ENCODE data around the gene PSMD13.
"Not testable (repeated sequence)": the region's sequence is repeated elsewhere in the genome, so short reads cannot be mapped to it uniquely, and the experiment has no call there.

PSMD13 gene

DNA sequence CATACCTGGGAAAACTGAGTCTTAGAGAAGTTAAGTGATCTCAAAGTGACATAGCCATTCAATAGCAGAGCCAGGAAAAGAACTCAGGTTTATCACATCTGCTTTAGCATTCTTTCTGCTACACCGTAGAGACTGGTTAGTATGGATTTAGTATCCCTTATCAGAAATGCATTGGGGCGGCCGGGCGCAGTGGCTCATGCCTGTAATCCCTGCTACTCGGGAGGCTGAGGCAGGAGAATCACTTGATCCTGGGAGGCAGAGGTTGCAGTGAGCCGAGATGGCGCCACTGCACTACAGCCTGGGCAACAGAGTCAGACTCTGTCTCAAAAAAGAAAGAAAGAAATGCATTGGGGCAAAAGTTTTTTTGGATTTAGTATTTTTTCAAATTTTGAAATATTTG, 1.6 kb downstream of the PSMD13 start:
- Histone ChIP-seq H3K9ac (ENCODE audit: low read depth, low read length) (peak overlapping the region; percentile 96), H3K4me2 (ENCODE audit: low read length) (peak overlapping the region; percentile 99), H3K36me3 (ENCODE audit: insufficient read depth, low read length) (peaks cover 30% of the 10 kb centered on the region), H3K4me1 (ENCODE audit: control insufficient read depth, insufficient read depth, low read length) (peaks cover 15% of the 10 kb centered on the region)
- H3K9me3 ChIP-seq (replicated peaks; ENCODE audit: low read length); H3K27me3 ChIP-seq (ENCODE audit: control insufficient read depth, insufficient read depth, low read length); H3K4me3 ChIP-seq (ENCODE audit: low read length): not testable (repeated sequence)

- Histone ChIP-seq H3K9me3 (replicated peaks; ENCODE audit: low read length) (no peaks in the 10 kb centered on the region), H3K4me1 (ENCODE audit: control insufficient read depth, insufficient read depth, low read length) (peaks cover 12% of the 10 kb centered on the region), H3K4me2 (ENCODE audit: low read length) (no peak overlapping the region), H3K27me3 (ENCODE audit: control insufficient read depth, insufficient read depth, low read length) (no peaks in the 10 kb centered on the region), H3K36me3 (ENCODE audit: insufficient read depth, low read length) (peaks cover 47% of the 10 kb centered on the region), H3K9ac (ENCODE audit: low read depth, low read length) (no peak overlapping the region), H3K4me3 (ENCODE audit: low read length) (no peak overlapping the region)
These were observed 3.5 kb downstream of the PSMD13 start for GRCh38 chr11:240315-240714.

DNA sequence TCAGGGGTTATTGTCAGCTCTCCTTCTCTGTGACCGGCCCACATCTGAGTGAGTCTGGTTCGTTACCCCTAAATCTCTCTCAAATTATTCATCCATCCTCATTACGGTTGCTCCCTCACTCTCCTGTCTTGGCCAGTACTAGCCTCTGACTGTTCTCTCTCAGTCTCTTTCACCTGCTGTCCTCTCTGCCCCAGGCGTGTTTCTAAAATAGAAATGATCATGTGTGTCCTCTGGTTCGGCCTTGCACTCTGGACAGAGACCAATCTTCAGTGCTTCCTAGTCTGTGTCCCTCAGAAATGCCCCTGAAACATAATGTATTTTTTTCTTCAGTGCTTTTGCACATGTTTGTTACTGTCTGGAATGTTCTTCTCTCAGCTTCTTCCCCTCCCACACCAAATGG, 4.9 kb downstream of the PSMD13 start:
- H3K4me1 ChIP-seq (ENCODE audit: control insufficient read depth, insufficient read depth, low read length), result peaks cover 8% of the 10 kb centered on the region
- no peak overlapping the region for H3K4me2 ChIP-seq (ENCODE audit: low read length)
- H3K9me3 ChIP-seq (replicated peaks; ENCODE audit: low read length), result no peaks in the 10 kb centered on the region
- no peaks in the 10 kb centered on the region for H3K27me3 ChIP-seq (ENCODE audit: control insufficient read depth, insufficient read depth, low read length)
- no peak overlapping the region for H3K9ac ChIP-seq (ENCODE audit: low read depth, low read length)
- no peak overlapping the region for H3K4me3 ChIP-seq (ENCODE audit: low read length)
- H3K36me3 ChIP-seq (ENCODE audit: insufficient read depth, low read length), result peaks cover 59% of the 10 kb centered on the region

DNA sequence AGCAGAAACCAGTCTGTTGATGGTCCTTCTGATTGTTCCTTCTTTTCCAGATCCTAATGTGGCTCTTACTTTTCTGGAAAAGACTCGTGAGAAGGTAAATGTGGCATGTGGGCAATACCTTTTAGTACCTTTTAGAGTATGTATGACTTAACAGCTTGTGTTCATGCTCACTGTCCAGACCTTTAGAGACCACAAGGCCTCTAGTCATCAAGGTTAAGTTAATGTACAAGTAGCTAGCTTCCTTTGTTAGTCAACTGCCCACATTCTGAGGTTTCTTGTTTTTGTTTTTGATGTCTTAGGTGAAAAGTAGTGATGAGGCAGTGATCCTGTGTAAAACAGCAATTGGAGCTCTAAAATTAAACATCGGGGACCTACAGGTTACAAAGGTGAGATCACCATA, 7.6 kb downstream of the PSMD13 start:
- H3K4me3 ChIP-seq (ENCODE audit: low read length), result no peak overlapping the region
- no peaks in the 10 kb centered on the region for H3K4me1 ChIP-seq (ENCODE audit: control insufficient read depth, insufficient read depth, low read length)
- H3K27me3 ChIP-seq (ENCODE audit: control insufficient read depth, insufficient read depth, low read length), result no peaks in the 10 kb centered on the region
- no peak overlapping the region for H3K9ac ChIP-seq (ENCODE audit: low read depth, low read length)
- H3K4me2 ChIP-seq (ENCODE audit: low read length), result no peak overlapping the region
- H3K36me3 ChIP-seq (ENCODE audit: insufficient read depth, low read length), result peaks cover 77% of the 10 kb centered on the region
- no peaks in the 10 kb centered on the region for H3K9me3 ChIP-seq (replicated peaks; ENCODE audit: low read length)

- Histone ChIP-seq H3K4me1 (ENCODE audit: control insufficient read depth, insufficient read depth, low read length) (no peaks in the 10 kb centered on the region), H3K9ac (ENCODE audit: low read depth, low read length) (no peak overlapping the region), H3K4me2 (ENCODE audit: low read length) (no peak overlapping the region), H3K27me3 (ENCODE audit: control insufficient read depth, insufficient read depth, low read length) (no peaks in the 10 kb centered on the region), H3K4me3 (ENCODE audit: low read length) (no peak overlapping the region), H3K9me3 (replicated peaks; ENCODE audit: low read length) (no peaks in the 10 kb centered on the region), H3K36me3 (ENCODE audit: insufficient read depth, low read length) (peaks cover 85% of the 10 kb centered on the region)
These were observed 12.3 kb downstream of the PSMD13 start for GRCh38 chr11:249062-249461.

DNA sequence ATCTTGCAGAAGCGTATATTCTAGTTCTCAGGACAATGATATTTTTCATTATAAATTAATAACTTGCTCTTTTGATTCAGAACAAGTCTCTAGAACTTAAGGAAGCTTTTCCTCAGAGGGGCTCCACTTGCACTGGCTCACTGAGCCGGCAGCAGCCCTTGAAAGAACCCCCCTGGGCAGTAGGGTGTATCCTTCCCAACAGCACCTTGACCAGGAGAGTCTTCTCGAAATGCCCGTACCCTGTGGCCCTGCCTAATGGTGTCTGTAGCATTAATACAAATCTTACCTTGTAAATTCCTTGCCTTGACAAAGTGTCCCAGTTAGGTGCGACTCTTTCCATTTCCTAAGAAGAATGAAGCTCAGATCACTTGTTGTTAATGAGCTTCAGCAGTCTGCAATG, 13.5 kb downstream of the PSMD13 start:
- Histone ChIP-seq H3K4me2 (ENCODE audit: low read length) (no peak overlapping the region), H3K4me1 (ENCODE audit: control insufficient read depth, insufficient read depth, low read length) (no peaks in the 10 kb centered on the region), H3K27me3 (ENCODE audit: control insufficient read depth, insufficient read depth, low read length) (no peaks in the 10 kb centered on the region), H3K4me3 (ENCODE audit: low read length) (no peak overlapping the region), H3K36me3 (ENCODE audit: insufficient read depth, low read length) (peaks cover 76% of the 10 kb centered on the region), H3K9ac (ENCODE audit: low read depth, low read length) (no peak overlapping the region), H3K9me3 (replicated peaks; ENCODE audit: low read length) (no peaks in the 10 kb centered on the region)

DNA sequence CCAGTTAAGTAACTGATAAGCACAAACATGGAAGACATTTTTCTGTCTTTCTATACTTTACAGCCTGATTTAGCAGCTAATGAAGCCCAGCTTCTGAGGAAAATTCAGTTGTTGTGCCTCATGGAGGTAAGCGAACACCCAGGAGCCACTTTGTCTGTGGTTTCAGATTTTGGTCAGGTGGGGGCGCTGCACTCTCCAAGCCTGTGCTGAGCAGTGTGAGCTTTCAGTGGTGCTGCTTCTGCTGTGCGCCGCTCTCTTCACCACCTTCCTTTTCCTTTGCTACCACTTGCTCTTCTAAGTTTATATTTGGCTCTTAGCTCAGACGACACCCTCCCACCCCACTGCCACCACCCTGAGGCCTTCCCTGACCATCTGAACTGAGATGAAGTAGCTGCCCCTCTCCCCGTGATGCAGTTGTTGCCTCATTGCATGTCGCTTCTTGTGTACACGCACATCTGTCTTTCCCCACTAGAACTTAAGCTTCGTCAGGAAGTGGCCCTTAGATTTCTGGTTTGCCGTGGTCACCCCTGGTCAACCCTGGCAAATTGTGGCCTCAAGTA, 14.0 kb downstream of the PSMD13 start:
- peaks cover 71% of the 10 kb centered on the region for H3K36me3 ChIP-seq (ENCODE audit: insufficient read depth, low read length)
- H3K9me3 ChIP-seq (replicated peaks; ENCODE audit: low read length), result no peaks in the 10 kb centered on the region
- H3K4me1 ChIP-seq (ENCODE audit: control insufficient read depth, insufficient read depth, low read length), result no peaks in the 10 kb centered on the region
- H3K4me3 ChIP-seq (ENCODE audit: low read length), result no peak overlapping the region
- no peaks in the 10 kb centered on the region for H3K27me3 ChIP-seq (ENCODE audit: control insufficient read depth, insufficient read depth, low read length)
- no peak overlapping the region for H3K4me2 ChIP-seq (ENCODE audit: low read length)
- H3K9ac ChIP-seq (ENCODE audit: low read depth, low read length), result no peak overlapping the region

DNA sequence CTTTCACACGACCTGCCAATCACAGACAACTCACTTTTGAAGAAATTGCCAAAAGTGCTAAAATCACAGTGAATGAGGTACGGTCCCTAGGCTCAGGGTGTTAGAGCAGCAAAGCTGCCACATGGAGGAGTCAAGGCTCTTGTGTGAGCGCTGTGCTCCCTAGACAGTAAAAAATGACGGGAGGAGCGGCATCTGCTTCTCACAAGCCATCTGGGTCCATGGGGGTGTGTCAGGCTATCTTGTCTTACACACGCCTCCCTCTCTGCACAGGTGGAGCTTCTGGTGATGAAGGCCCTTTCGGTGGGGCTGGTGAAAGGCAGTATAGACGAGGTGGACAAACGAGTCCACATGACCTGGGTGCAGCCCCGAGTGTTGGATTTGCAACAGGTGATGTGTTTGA, 14.8 kb downstream of the PSMD13 start:
- no peaks in the 10 kb centered on the region for H3K4me1 ChIP-seq (ENCODE audit: control insufficient read depth, insufficient read depth, low read length)
- no peaks in the 10 kb centered on the region for H3K9me3 ChIP-seq (replicated peaks; ENCODE audit: low read length)
- H3K4me3 ChIP-seq (ENCODE audit: low read length), result no peak overlapping the region
- H3K4me2 ChIP-seq (ENCODE audit: low read length), result no peak overlapping the region
- H3K36me3 ChIP-seq (ENCODE audit: insufficient read depth, low read length), result peaks cover 64% of the 10 kb centered on the region
- no peak overlapping the region for H3K9ac ChIP-seq (ENCODE audit: low read depth, low read length)
- no peaks in the 10 kb centered on the region for H3K27me3 ChIP-seq (ENCODE audit: control insufficient read depth, insufficient read depth, low read length)

DNA sequence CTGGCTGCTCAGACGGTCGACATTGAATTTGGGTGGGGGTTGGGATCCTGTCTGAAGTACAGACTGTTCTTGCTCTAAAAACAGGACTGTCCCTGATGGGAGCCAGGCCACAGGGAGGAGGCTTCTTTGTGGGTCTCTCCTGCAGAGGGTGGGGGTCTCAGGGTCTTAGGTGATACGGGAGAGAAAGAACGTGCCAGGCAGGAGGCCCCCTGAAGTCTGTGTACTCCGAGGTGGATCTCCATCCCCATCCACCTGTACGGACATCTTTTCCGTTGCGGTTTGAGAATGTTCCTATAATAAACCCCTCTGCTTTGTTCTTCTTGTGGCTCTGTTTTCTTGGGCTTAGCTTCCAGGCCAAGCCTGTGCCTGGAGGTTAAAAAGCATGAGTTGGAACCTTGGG, 15.9 kb downstream of the PSMD13 start:
- Histone ChIP-seq H3K9me3 (replicated peaks; ENCODE audit: low read length) (no peaks in the 10 kb centered on the region), H3K4me1 (ENCODE audit: control insufficient read depth, insufficient read depth, low read length) (no peaks in the 10 kb centered on the region), H3K4me3 (ENCODE audit: low read length) (no peak overlapping the region), H3K36me3 (ENCODE audit: insufficient read depth, low read length) (peaks cover 56% of the 10 kb centered on the region), H3K27me3 (ENCODE audit: control insufficient read depth, insufficient read depth, low read length) (no peaks in the 10 kb centered on the region), H3K9ac (ENCODE audit: low read depth, low read length) (no peak overlapping the region), H3K4me2 (ENCODE audit: low read length) (no peak overlapping the region)

DNA sequence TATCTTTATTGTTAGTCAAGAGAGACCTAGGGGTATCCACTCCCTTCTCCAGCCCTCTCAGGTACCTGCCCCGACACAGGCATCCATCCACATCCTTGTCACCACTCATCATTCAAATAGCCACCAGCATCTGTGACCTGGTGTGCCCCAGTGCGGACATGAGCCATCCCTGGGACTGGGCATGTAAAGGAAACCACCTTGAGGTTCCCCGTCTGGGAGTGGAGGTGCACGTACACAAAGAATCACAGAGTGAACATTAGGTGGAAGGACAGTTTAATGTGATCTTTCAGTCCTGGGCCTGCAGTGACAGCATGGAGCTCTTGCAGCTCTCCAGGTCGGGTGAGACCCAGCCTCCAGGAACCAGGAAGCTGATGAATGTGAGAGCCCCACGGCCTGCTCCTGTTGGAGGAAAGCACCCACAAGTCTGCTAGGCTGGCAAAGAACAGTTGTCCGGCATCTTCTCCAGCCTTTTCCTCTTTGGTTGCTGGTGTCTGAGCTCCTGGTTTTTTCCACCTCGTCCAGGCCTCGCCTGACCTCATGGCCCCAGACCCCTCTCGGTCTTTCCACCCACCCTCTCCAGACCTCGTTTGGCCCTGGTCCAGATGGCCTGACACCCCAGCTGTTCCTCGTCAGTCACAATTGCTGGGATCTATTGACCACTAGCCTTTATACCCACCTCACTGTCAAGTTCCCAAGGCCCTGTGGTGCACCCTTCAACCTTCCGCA, 16.5 kb downstream of the PSMD13 start:
- Histone ChIP-seq H3K4me2 (ENCODE audit: low read length) (no peak overlapping the region), H3K36me3 (ENCODE audit: insufficient read depth, low read length) (peaks cover 50% of the 10 kb centered on the region), H3K9ac (ENCODE audit: low read depth, low read length) (no peak overlapping the region), H3K27me3 (ENCODE audit: control insufficient read depth, insufficient read depth, low read length) (no peaks in the 10 kb centered on the region), H3K4me1 (ENCODE audit: control insufficient read depth, insufficient read depth, low read length) (no peaks in the 10 kb centered on the region), H3K4me3 (ENCODE audit: low read length) (no peak overlapping the region), H3K9me3 (replicated peaks; ENCODE audit: low read length) (no peaks in the 10 kb centered on the region)

DNA sequence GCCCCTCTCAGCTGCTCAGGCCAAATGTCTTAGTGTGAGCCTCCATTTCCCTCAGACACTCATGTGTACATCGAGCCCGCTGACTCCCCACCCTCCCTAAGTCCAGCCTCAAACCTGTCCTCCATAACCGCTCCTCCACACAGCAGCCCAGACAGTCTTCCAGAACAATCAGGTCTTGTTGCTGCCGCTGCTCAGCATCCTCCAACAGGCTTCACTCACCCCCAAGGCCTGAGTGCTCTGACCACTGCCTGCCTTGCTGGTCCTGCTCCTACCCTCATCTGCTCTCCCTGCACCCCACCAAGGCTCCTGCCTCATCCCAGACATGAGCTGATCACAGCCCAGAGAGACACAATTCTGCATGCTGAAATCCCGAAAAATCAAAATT, 17.1 kb downstream of the PSMD13 start:
- peaks cover 44% of the 10 kb centered on the region for H3K36me3 ChIP-seq (ENCODE audit: insufficient read depth, low read length)
- no peak overlapping the region for H3K4me3 ChIP-seq (ENCODE audit: low read length)
- H3K4me2 ChIP-seq (ENCODE audit: low read length), result no peak overlapping the region
- H3K27me3 ChIP-seq (ENCODE audit: control insufficient read depth, insufficient read depth, low read length), result no peaks in the 10 kb centered on the region
- no peak overlapping the region for H3K9ac ChIP-seq (ENCODE audit: low read depth, low read length)
- no peaks in the 10 kb centered on the region for H3K9me3 ChIP-seq (replicated peaks; ENCODE audit: low read length)
- no peaks in the 10 kb centered on the region for H3K4me1 ChIP-seq (ENCODE audit: control insufficient read depth, insufficient read depth, low read length)

DNA sequence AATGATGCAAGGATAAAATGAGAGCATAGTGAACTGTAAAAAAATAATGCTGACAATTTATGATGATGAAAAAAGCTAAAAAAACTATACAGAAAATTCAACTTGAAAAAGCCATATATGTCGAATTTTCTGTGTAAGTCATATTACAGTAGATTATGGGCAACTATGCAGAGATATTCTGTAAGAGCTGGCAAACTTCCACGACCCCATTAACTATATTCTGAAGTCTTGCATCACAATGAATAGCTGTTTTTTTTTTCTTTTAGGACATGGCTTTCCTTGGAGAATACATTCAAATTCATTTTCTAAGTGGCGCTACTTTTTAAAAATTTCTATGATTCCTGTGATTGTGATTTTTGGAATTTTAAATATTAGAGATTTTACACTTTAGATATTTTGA, 18.4 kb downstream of the PSMD13 start:
- no peak overlapping the region for H3K4me3 ChIP-seq (ENCODE audit: low read length)
- no peaks in the 10 kb centered on the region for H3K4me1 ChIP-seq (ENCODE audit: control insufficient read depth, insufficient read depth, low read length)
- H3K9ac ChIP-seq (ENCODE audit: low read depth, low read length), result no peak overlapping the region
- no peak overlapping the region for H3K4me2 ChIP-seq (ENCODE audit: low read length)
- no peaks in the 10 kb centered on the region for H3K9me3 ChIP-seq (replicated peaks; ENCODE audit: low read length)
- peaks cover 35% of the 10 kb centered on the region for H3K36me3 ChIP-seq (ENCODE audit: insufficient read depth, low read length)
- H3K27me3 ChIP-seq (ENCODE audit: control insufficient read depth, insufficient read depth, low read length), result peaks cover 12% of the 10 kb centered on the region
